OCI-LY7 (cell line): Measurements from ENCODE around the gene OPRL1. TPM values are rescaled to one million over a fixed set of nuclear protein-coding genes. Genes with fewer than 3 reads are reported as not detected.

Experiments
- BruUV-seq: library from RNA; stranded (reverse); fragments of 400-500 nt; replicated peaks from 2 replicates; lab custom pipeline; 2021; lab: Mats Ljungman, UMichigan
- CTCF ChIA-PET: fragments of 300-600 bp; sonication (Branson Sonifier 250); formaldehyde crosslinking; loops from one replicate; lab custom pipeline; 2022; ENCODE audit warnings: antibody characterized with exemption; ENCODE audit not compliant: unreplicated experiment; lab: Charles Lee
- POLR2A ChIA-PET: fragments of 300-600 bp; sonication (Branson Sonifier 250); formaldehyde crosslinking; loops from one replicate; lab custom pipeline; 2022; ENCODE audit warnings: antibody characterized with exemption; lab: Charles Lee
- DNase-seq: peaks from one replicate; pipeline ENCODE4 v3.0.0-alpha.2; 2015; ENCODE audit warnings: low spot score
- H2AFZ ChIP-seq: fragments of 200-600 bp; sonication (generic), shearing (Covaris generic); 2 replicates; pipeline ENCODE4 v1.6.1; 2014; ENCODE audit warnings: mild to moderate bottlenecking, antibody characterized with exemption, low read length, moderate library complexity
- H3K27ac ChIP-seq: fragments of 200-600 bp; sonication (generic); 2 replicates; pipeline ENCODE4 v1.5.1; 2014; ENCODE audit warnings: mixed run types, low read depth, mild to moderate bottlenecking, moderate library complexity, low read length, inconsistent platforms; ENCODE audit not compliant: poor library complexity, severe bottlenecking
- H3K36me3 ChIP-seq: fragments of 200-600 bp; sonication (generic); 2 replicates; pipeline ENCODE4 v1.6.1; 2014; ENCODE audit warnings: mild to moderate bottlenecking, antibody characterized with exemption, low read length, moderate library complexity, mixed read lengths; ENCODE audit not compliant: insufficient read depth
- H3K4me1 ChIP-seq: fragments of 200-600 bp; sonication (generic); 2 replicates; pipeline ENCODE4 v1.5.1; 2014; ENCODE audit warnings: mild to moderate bottlenecking, low read length; ENCODE audit not compliant: insufficient read depth, poor library complexity, severe bottlenecking
- H3K4me2 ChIP-seq: fragments of 200-600 bp; sonication (generic); 2 replicates; pipeline ENCODE4 v1.6.1; 2014; ENCODE audit warnings: mild to moderate bottlenecking, low read length
- H3K4me3 ChIP-seq: fragments of 200-600 bp; sonication (generic); 2 replicates; pipeline ENCODE4 v1.5.1; 2014; ENCODE audit warnings: mild to moderate bottlenecking, low read depth, low read length; ENCODE audit not compliant: poor library complexity, severe bottlenecking
- H3K79me2 ChIP-seq: fragments of 200-600 bp; sonication (generic); 2 replicates; pipeline ENCODE4 v1.6.1; 2016; ENCODE audit warnings: low read depth, mild to moderate bottlenecking, low read length, moderate library complexity, mixed read lengths; ENCODE audit not compliant: insufficient read depth
- H3K9me2 ChIP-seq: fragments of 200-600 bp; sonication (generic); 2 replicates; pipeline ENCODE4 v1.6.1; 2016; ENCODE audit warnings: mild to moderate bottlenecking, low read length, mixed read lengths; ENCODE audit not compliant: insufficient read depth
- H3K9me3 ChIP-seq: fragments of 200-600 bp; sonication (generic); 2 replicates; pipeline ENCODE4 v1.6.1; 2014; ENCODE audit warnings: mild to moderate bottlenecking, mixed run types, low read length, mixed read lengths
- H4K20me1 ChIP-seq: fragments of 200-600 bp; sonication (generic); 2 replicates; pipeline ENCODE4 v1.6.1; 2014; ENCODE audit warnings: mild to moderate bottlenecking, antibody characterized with exemption, low read length, moderate library complexity, mixed read lengths; ENCODE audit not compliant: insufficient read depth
- EZH2phosphoT487 ChIP-seq: fragments of 200-600 bp; sonication (generic); IDR thresholded peaks from 2 replicates; pipeline ENCODE4 v1.6.1; 2018; ENCODE audit warnings: low read depth, borderline replicate concordance, mild to moderate bottlenecking, mixed run types, antibody characterized with exemption, low read length, moderate library complexity, mixed read lengths
- intact Hi-C: fragments of 100-400 bp; cut with micrococcal nuclease; formaldehyde crosslinking; loops from one replicate; pipeline ENCODE4 v1.10.0; 2022; ENCODE audit not compliant: unreplicated experiment
- total RNA-seq, 2 experiments: library from RNA; depleted of rRNA in 1 of 2; stranded (reverse); fragments of >200 nt in 1 of 2; shearing (Covaris generic) in 1 of 2; gene quantifications; 2 replicates each; pipeline ENCODE4 v1.2.3, GENCODE V29; 2014 to 2022
- TF ChIP-seq, protein P1 (sequence below): fragments of 200-600 bp; sonication (generic); conservative IDR thresholded peaks from 2 replicates; pipeline ENCODE4 v1.5.1; 2014; ENCODE audit warnings: mild to moderate bottlenecking, antibody characterized with exemption, low read length, moderate library complexity, mixed read lengths

OPRL1 gene
- total RNA-seq, 2 experiments from 2014 or later = 6.4 to 7.6 TPM

DNA sequence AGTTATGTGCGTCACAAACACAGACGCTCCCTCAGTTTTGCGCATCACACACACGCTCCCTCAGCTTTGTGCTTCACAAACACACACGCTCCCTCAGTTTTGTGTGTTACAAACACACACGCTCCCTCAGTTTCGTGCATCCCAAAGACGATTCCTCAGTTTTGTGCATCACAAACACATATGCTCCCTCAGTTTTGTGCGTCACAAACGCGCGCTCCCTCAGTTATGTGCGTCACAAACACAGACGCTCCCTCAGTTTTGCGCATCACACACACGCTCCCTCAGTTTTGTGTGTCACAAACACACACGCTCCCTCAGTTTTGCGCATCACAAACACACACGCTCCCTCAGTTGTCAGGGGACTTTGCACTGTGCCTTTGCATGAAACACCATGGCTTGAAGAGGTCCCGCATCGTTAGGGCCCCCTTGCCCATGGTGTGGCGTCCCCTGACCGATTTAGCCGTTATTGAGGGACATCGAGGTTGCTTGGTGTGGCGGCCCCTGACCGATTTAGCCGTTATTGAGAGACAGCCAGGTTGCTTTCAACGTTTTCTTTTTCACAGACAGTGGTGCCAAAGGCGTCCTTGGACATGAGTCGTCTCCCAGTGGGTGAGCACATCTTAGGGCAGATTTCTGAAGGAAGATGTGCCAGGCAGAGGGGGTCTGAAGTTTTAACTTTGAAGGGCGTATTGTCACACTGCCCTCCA, 56.3 kb downstream of the OPRL1 start:
- intact Hi-C loops = no loop called here
- ChIA-PET CTCF (no interaction called here), POLR2A (no interaction called here)
- no peak overlapping the region for H3K4me2 ChIP-seq
- H3K36me3 ChIP-seq = no peaks in the 10 kb centered on the region
- H3K27ac ChIP-seq = no peak overlapping the region
- no peaks in the 10 kb centered on the region for H4K20me1 ChIP-seq
- no peaks in the 10 kb centered on the region for H3K9me2 ChIP-seq
- H3K9me3 ChIP-seq = no peaks in the 10 kb centered on the region
- BruUV-seq = no TSS peak
- DNase-seq = no peak
- H3K79me2 ChIP-seq = no peaks in the 10 kb centered on the region
- H2AFZ ChIP-seq = no peak overlapping the region
- no peak overlapping the region for H3K4me3 ChIP-seq
- TF ChIP-seq, protein P1, sequence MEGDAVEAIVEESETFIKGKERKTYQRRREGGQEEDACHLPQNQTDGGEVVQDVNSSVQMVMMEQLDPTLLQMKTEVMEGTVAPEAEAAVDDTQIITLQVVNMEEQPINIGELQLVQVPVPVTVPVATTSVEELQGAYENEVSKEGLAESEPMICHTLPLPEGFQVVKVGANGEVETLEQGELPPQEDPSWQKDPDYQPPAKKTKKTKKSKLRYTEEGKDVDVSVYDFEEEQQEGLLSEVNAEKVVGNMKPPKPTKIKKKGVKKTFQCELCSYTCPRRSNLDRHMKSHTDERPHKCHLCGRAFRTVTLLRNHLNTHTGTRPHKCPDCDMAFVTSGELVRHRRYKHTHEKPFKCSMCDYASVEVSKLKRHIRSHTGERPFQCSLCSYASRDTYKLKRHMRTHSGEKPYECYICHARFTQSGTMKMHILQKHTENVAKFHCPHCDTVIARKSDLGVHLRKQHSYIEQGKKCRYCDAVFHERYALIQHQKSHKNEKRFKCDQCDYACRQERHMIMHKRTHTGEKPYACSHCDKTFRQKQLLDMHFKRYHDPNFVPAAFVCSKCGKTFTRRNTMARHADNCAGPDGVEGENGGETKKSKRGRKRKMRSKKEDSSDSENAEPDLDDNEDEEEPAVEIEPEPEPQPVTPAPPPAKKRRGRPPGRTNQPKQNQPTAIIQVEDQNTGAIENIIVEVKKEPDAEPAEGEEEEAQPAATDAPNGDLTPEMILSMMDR = no peak
- no peak for TF ChIP-seq EZH2phosphoT487
- H3K4me1 ChIP-seq = no peaks in the 10 kb centered on the region

- TF ChIP-seq, protein P1 = no peak
- TF ChIP-seq EZH2phosphoT487 = no peak
- CTCF ChIA-PET = no interaction called here
- H3K9me2 ChIP-seq = no peaks in the 10 kb centered on the region
- no peaks in the 10 kb centered on the region for H3K9me3 ChIP-seq
- DNase-seq = no peak
- no peak overlapping the region for H3K4me2 ChIP-seq
- intact Hi-C loops = no loop called here
- no peak overlapping the region for H3K27ac ChIP-seq
- H3K4me3 ChIP-seq = no peak overlapping the region
- H4K20me1 ChIP-seq = no peaks in the 10 kb centered on the region
- POLR2A ChIA-PET = no interaction called here
- no peaks in the 10 kb centered on the region for H3K4me1 ChIP-seq
- H3K36me3 ChIP-seq = no peaks in the 10 kb centered on the region
- no peak overlapping the region for H2AFZ ChIP-seq
- H3K79me2 ChIP-seq = no peaks in the 10 kb centered on the region
- no TSS peak for BruUV-seq
Measured at GRCh38 chr20:64137598-64138031, 57.7 kb downstream of the OPRL1 start.

- ChIA-PET POLR2A (no interaction called here), CTCF (no interaction called here)
- BruUV-seq = no TSS peak
- no peaks in the 10 kb centered on the region for H3K79me2 ChIP-seq
- H3K9me3 ChIP-seq = no peaks in the 10 kb centered on the region
- no peaks in the 10 kb centered on the region for H3K9me2 ChIP-seq
- no peak overlapping the region for H3K4me2 ChIP-seq
- DNase-seq = no peak
- H4K20me1 ChIP-seq = no peaks in the 10 kb centered on the region
- no peak overlapping the region for H2AFZ ChIP-seq
- no peaks in the 10 kb centered on the region for H3K36me3 ChIP-seq
- H3K27ac ChIP-seq = no peak overlapping the region
- TF ChIP-seq EZH2phosphoT487 = no peak
- TF ChIP-seq, protein P1 = no peak
- intact Hi-C loops = no loop called here
- no peak overlapping the region for H3K4me3 ChIP-seq
- H3K4me1 ChIP-seq = no peaks in the 10 kb centered on the region
Measured at GRCh38 chr20:64138276-64138815, 58.5 kb downstream of the OPRL1 start.
